ENCODE measurements around the gene PTGR2. TPM values are rescaled to one million over a fixed set of nuclear protein-coding genes. Genes with fewer than 3 reads are reported as not detected.

The PTGR2 gene
- total RNA-seq, 2 donors from 2014 or later, result 5.6 to 9.2 TPM

Other genes with a start within 250 kb of the PTGR2 start
- gene ACOT6, start 239.3 kb upstream of the PTGR2 start, total RNA-seq, result not detected
- 10 to 100 TPM; 20.2 to 32.7 TPM for gene DNAL1, start 206.8 kb upstream of the PTGR2 start, total RNA-seq
- gene PNMA1, start 137.4 kb upstream of the PTGR2 start, total RNA-seq, result 10 to 100 TPM; 64.8 to 88.7 TPM
- 10 to 100 TPM; 38.6 to 39.2 TPM for gene ZNF410, start 35.0 kb downstream of the PTGR2 start, total RNA-seq
- 1 to 10 TPM; 4.5 to 4.9 TPM for gene FAM161B, start 98.3 kb downstream of the PTGR2 start, total RNA-seq
- gene COQ6, start 98.5 kb downstream of the PTGR2 start, total RNA-seq, result 10 to 100 TPM; 13.8 to 14.7 TPM
- gene ENTPD5, start 167.5 kb downstream of the PTGR2 start, total RNA-seq, result 10 to 100 TPM; 10.6 to 12.2 TPM
- 1 to 10 TPM; 6.8 to 7.2 TPM for gene BBOF1, start 167.5 kb downstream of the PTGR2 start, total RNA-seq
- gene ALDH6A1, start 232.6 kb downstream of the PTGR2 start, total RNA-seq, result 10 to 100 TPM; 11.9 to 23.2 TPM
- gene LIN52, start 233.1 kb downstream of the PTGR2 start, total RNA-seq, result 1 to 10 TPM; 6.6 to 9.4 TPM

Measured in posterior vena cava (tissue), 2 donors.